H1 (cell line): ENCODE data around the gene ZNF777. TPM values are rescaled to one million over a fixed set of nuclear protein-coding genes. Genes with fewer than 3 reads are reported as not detected.

Source experiments
- CTCF ChIA-PET: fragments of 300-600 bp; sonication (Branson Sonifier 250); formaldehyde crosslinking; loops from one replicate; lab custom pipeline; 2021; ENCODE audit not compliant: partially characterized antibody; lab: Charles Lee
- POLR2A ChIA-PET: fragments of 300-600 bp; sonication (Branson Sonifier 250); formaldehyde crosslinking; loops from one replicate; lab custom pipeline; 2021; ENCODE audit warnings: inconsistent platforms; ENCODE audit not compliant: partially characterized antibody; lab: Charles Lee
- DNase-seq, 2 experiments: peaks; one replicate each; pipeline versions ENCODE4 v3.0.0 to v3.0.0-alpha.2; 2010 to 2022; ENCODE audit warnings: low spot score in 2 of 2, low read depth in 1 of 2, mixed read lengths in 1 of 2
- FAIRE-seq: peaks from 2 replicates; lab custom pipeline; 2011; peaks lifted over from hg19 to GRCh38; lab: Jason Lieb, UNC
- H2AFZ ChIP-seq: 2 replicates; pipeline ENCODE4 v1.8.1; 2012; ENCODE audit warnings: low read length, inconsistent platforms
- H2AK5ac ChIP-seq: 2 replicates; pipeline ENCODE4 v1.6.1; 2013; ENCODE audit warnings: low read depth, low read length
- H2BK120ac ChIP-seq: replicated peaks from 2 replicates; pipeline ENCODE3; 2013; ENCODE audit warnings: low read depth, low read length, inconsistent platforms
- H2BK12ac ChIP-seq: 2 replicates; pipeline ENCODE4 v1.6.1; 2013; ENCODE audit warnings: low read depth, low read length
- H2BK15ac ChIP-seq: 2 replicates; pipeline ENCODE4 v1.6.1; 2013; ENCODE audit warnings: low read length
- H2BK20ac ChIP-seq: 2 replicates; pipeline ENCODE4 v1.6.1; 2013; ENCODE audit warnings: low read length
- H2BK5ac ChIP-seq: 2 replicates; pipeline ENCODE4 v1.6.1; 2013; ENCODE audit warnings: low read depth, low read length
- H3K14ac ChIP-seq: 2 replicates; pipeline ENCODE4 v1.6.1; 2013; ENCODE audit warnings: inconsistent platforms; ENCODE audit not compliant: insufficient read length
- H3K18ac ChIP-seq: 2 replicates; pipeline ENCODE4 v1.6.1; 2013; ENCODE audit warnings: low read length; ENCODE audit errors: extremely low read depth
- H3K23ac ChIP-seq: 2 replicates; pipeline ENCODE4 v1.6.1; 2013; ENCODE audit warnings: inconsistent platforms; ENCODE audit not compliant: insufficient read length
- H3K23me2 ChIP-seq: 2 replicates; pipeline ENCODE4 v1.6.1; 2013; ENCODE audit warnings: low read depth, low read length
- H3K27ac ChIP-seq: 2 replicates; pipeline ENCODE4 v1.6.1; 2011; ENCODE audit warnings: low read depth, low read length, inconsistent platforms
- H3K27me3 ChIP-seq, 4 experiments: replicated peaks in 1 of 4; 1 replicate in 1 of 4; 2 replicates in 3 of 4; pipeline versions ENCODE4 v1.6.1 to v1.8.1; 2011 to 2013; ENCODE audit warnings: low read length in 3 of 4, mild to moderate bottlenecking in 3 of 4, inconsistent platforms in 2 of 4, mixed read lengths in 2 of 4, moderate library complexity in 1 of 4; ENCODE audit not compliant: control insufficient read depth in 3 of 4, insufficient read depth in 3 of 4; ENCODE audit errors: extremely low read depth in 1 of 4
- H3K36me3 ChIP-seq, 4 experiments: 2 replicates each; pipeline versions ENCODE4 v1.6.1 to v1.8.1; 2011 to 2013; ENCODE audit warnings: mild to moderate bottlenecking in 4 of 4, low read length in 3 of 4, moderate library complexity in 2 of 4, control low read depth in 1 of 4, inconsistent platforms in 1 of 4; ENCODE audit not compliant: insufficient read depth in 4 of 4, control insufficient read depth in 2 of 4
- H3K4ac ChIP-seq: replicated peaks from 2 replicates; pipeline ENCODE3; 2013; ENCODE audit warnings: low read length, low read depth, mixed read lengths, inconsistent platforms; ENCODE audit not compliant: insufficient read length
- H3K4me1 ChIP-seq, 4 experiments: replicated peaks in 1 of 4; 1 replicate in 1 of 4; 2 replicates in 3 of 4; pipeline versions ENCODE4 v1.6.1 to v1.8.1; 2011 to 2013; ENCODE audit warnings: low read length in 3 of 4, inconsistent platforms in 2 of 4, mixed read lengths in 1 of 4; ENCODE audit not compliant: insufficient read depth in 4 of 4, control insufficient read depth in 3 of 4
- H3K4me2 ChIP-seq, 2 experiments: 2 replicates each; pipeline versions ENCODE4 v1.6.1 to v1.8.1; 2011 to 2013; ENCODE audit warnings: low read depth in 2 of 2, low read length in 2 of 2, control low read depth in 1 of 2, inconsistent platforms in 1 of 2, mild to moderate bottlenecking in 1 of 2; ENCODE audit not compliant: insufficient read depth in 1 of 2
- H3K4me3 ChIP-seq, 4 experiments: fragments of 200-600, 300-600 bp in 1 of 4; sonication (generic), shearing (Covaris generic), sonication (Bioruptor Twin) in 1 of 4; 2 replicates each; pipeline versions ENCODE4 v1.5.1 to v1.8.1; 2011 to 2016; ENCODE audit warnings: low read length in 4 of 4, low read depth in 3 of 4, control low read depth in 2 of 4, inconsistent platforms in 2 of 4, mild to moderate bottlenecking in 2 of 4, mixed read lengths in 1 of 4, moderate library complexity in 1 of 4; ENCODE audit not compliant: insufficient read depth in 2 of 4; ENCODE audit errors: extremely low read depth in 1 of 4
- H3K56ac ChIP-seq: replicated peaks from 2 replicates; pipeline ENCODE3; 2013; ENCODE audit warnings: low read depth, mild to moderate bottlenecking, mixed read lengths, low read length, inconsistent platforms; ENCODE audit not compliant: insufficient read length
- H3K79me1 ChIP-seq: 2 replicates; pipeline ENCODE4 v1.6.1; 2013; ENCODE audit warnings: low read depth, low read length, control low read depth
- H3K79me2 ChIP-seq, 2 experiments: 2 replicates each; pipeline versions ENCODE4 v1.6.1 to v1.8.1; 2012 to 2013; ENCODE audit warnings: low read length in 2 of 2, mild to moderate bottlenecking in 2 of 2, inconsistent platforms in 1 of 2; ENCODE audit not compliant: insufficient read depth in 2 of 2, control insufficient read depth in 1 of 2
- H3K9ac ChIP-seq, 4 experiments: replicated peaks in 1 of 4; 1 replicate in 1 of 4; 2 replicates in 3 of 4; pipeline versions ENCODE4 v1.6.1 to v1.8.1; 2011 to 2013; ENCODE audit warnings: low read depth in 3 of 4, low read length in 3 of 4, control low read depth in 2 of 4, mild to moderate bottlenecking in 2 of 4, moderate library complexity in 2 of 4, inconsistent platforms in 1 of 4; ENCODE audit errors: extremely low read depth in 1 of 4
- H3K9me3 ChIP-seq, 2 experiments: 2 replicates each; pipeline versions ENCODE4 v1.6.1 to v1.8.1; 2012 to 2013; ENCODE audit warnings: mild to moderate bottlenecking in 2 of 2, moderate library complexity in 2 of 2, control low read depth in 1 of 2, inconsistent platforms in 1 of 2, low read depth in 1 of 2, low read length in 1 of 2, mixed read lengths in 1 of 2; ENCODE audit not compliant: insufficient read depth in 2 of 2
- H4K20me1 ChIP-seq, 2 experiments: replicated peaks in 1 of 2; 2 replicates each; pipeline versions ENCODE3 to v1.8.1; 2011 to 2013; ENCODE audit warnings: inconsistent platforms in 2 of 2, low read length in 2 of 2, mild to moderate bottlenecking in 1 of 2; ENCODE audit not compliant: insufficient read depth in 2 of 2, control insufficient read depth in 1 of 2
- H4K5ac ChIP-seq: 2 replicates; pipeline ENCODE4 v1.6.1; 2013; ENCODE audit warnings: low read length, low read depth, mixed read lengths, inconsistent platforms; ENCODE audit not compliant: insufficient read length
- H4K8ac ChIP-seq: 2 replicates; pipeline ENCODE4 v1.8.0; 2013; ENCODE audit warnings: mild to moderate bottlenecking, moderate library complexity, low read length, inconsistent platforms; ENCODE audit not compliant: insufficient read depth; ENCODE audit errors: extremely low read depth
- H4K91ac ChIP-seq: replicated peaks from 2 replicates; pipeline ENCODE3; 2013; ENCODE audit warnings: low read length, mixed read lengths, inconsistent platforms; ENCODE audit not compliant: insufficient read length
- CEBPB ChIP-seq: IDR thresholded peaks from 2 replicates; pipeline ENCODE4 v1.6.1; 2012; ENCODE audit warnings: low read depth, low read length
- CTCF ChIP-seq, 3 experiments: IDR thresholded peaks; 1 replicate in 2 of 3; 2 replicates in 1 of 3; pipeline versions ENCODE4 v1.5.1 to v1.6.1; 2011; ENCODE audit warnings: low read length in 3 of 3, mild to moderate bottlenecking in 3 of 3, inconsistent platforms in 2 of 3, low read depth in 1 of 3, moderate library complexity in 1 of 3; ENCODE audit not compliant: insufficient read depth in 1 of 3; ENCODE audit errors: control extremely low read depth in 1 of 3
- KDM4A ChIP-seq: IDR thresholded peaks from one replicate; pipeline ENCODE4 v1.7.1; 2012; ENCODE audit warnings: low read depth, mild to moderate bottlenecking, moderate library complexity, low read length, inconsistent platforms; ENCODE audit not compliant: severe bottlenecking
- KDM5A ChIP-seq: fragments of 200-600 bp; IDR thresholded peaks from 2 replicates; pipeline ENCODE4 v1.7.1; 2012; ENCODE audit warnings: mild to moderate bottlenecking, low read length, inconsistent platforms, mixed read lengths
- RNF2 ChIP-seq: fragments of 200-900, 300-1000 bp; sonication (generic); IDR thresholded peaks from 2 replicates; pipeline ENCODE4 v1.7.1; 2016; ENCODE audit warnings: borderline replicate concordance, low read depth, mild to moderate bottlenecking, antibody characterized with exemption, low read length; ENCODE audit not compliant: poor library complexity, severe bottlenecking; ENCODE audit errors: missing control alignments
- SIN3A ChIP-seq, 2 experiments: IDR thresholded peaks in 1 of 2; conservative IDR thresholded peaks in 1 of 2; 2 replicates each; pipeline ENCODE4 v1.6.1; 2011 to 2012; ENCODE audit warnings: low read length in 2 of 2, improper control_type of control experiment in 1 of 2, low read depth in 1 of 2, mild to moderate bottlenecking in 1 of 2
- TBP ChIP-seq: IDR thresholded peaks from 2 replicates; pipeline ENCODE4 v1.6.1; 2011; ENCODE audit warnings: low read depth, low read length, improper control_type of control experiment
- WGBS, 2 experiments: shearing (Covaris generic) in 1 of 2; methylation state at CpG; one replicate each; pipeline versions ENCODE4 v1.1.6 to v1.1.7; 2013 to 2015; ENCODE audit warnings: low lambda C conversion rate in 2 of 2, mixed read lengths in 2 of 2, inconsistent platforms in 1 of 2, low coverage in 1 of 2, missing lambda C conversion rate in 1 of 2; ENCODE audit not compliant: insufficient replicate concordance in 2 of 2, insufficient coverage in 1 of 2, insufficient read length in 1 of 2; ENCODE audit errors: extremely low coverage in 1 of 2, missing lambda C conversion rate in 1 of 2; 5-methylcytosine and 5-hydroxymethylcytosine counted together
- polyA plus RNA-seq, 7 experiments: library from polyadenylated mRNA; depleted of rRNA in 3 of 7; stranded (reverse) in 5 of 7; unstranded in 2 of 7; fragments of >200 nt in 5 of 7; fragments of 200-250 nt in 2 of 7; gene quantifications; 1 replicate in 5 of 7; 2 replicates in 1 of 7; 4 replicates in 1 of 7; pipeline versions ENCODE4 v1.2.1 to v1.2.3, GENCODE V29; 2011 to 2013; ENCODE audit warnings: missing spikeins in 2 of 7, mixed read lengths in 2 of 7
- total RNA-seq: library from RNA; stranded (reverse); fragmentation: NEBNext Ultra II Directional; extraction: Animal tissue kit (Norgen Biotek cat#: 25700); gene quantifications from 2 replicates; pipeline ENCODE4 v1.2.1, GENCODE V29; 2021

ZNF777 gene
- total and polyA plus RNA-seq, 2 of the 8 experiments (the other 6 are each of a cell fraction or from before 2014, with no cell fraction given) = 8.0 to 10.1 TPM

GRCh38 chr7:149436358-149436757 is 24.5 kb downstream of the ZNF777 start:
- Histone ChIP-seq H3K14ac (no peak overlapping the region), H2BK20ac (no peak overlapping the region), H4K8ac (no peak overlapping the region), H3K79me2 (no peaks in the 10 kb centered on the region), H4K91ac (no peak overlapping the region), H3K4ac (no peak overlapping the region), H3K23me2 (no peaks in the 10 kb centered on the region), H2BK15ac (no peak overlapping the region), H3K23ac (no peak overlapping the region), H3K27me3 (no peaks in the 10 kb centered on the region), H3K9me3 (no peaks in the 10 kb centered on the region), H2BK12ac (no peak overlapping the region), H4K5ac (no peak overlapping the region), H3K18ac (no peak overlapping the region), H3K56ac (no peak overlapping the region), H2AK5ac (no peak overlapping the region), H3K4me2 (no peak overlapping the region), H3K36me3 (peaks cover 0 to 16% (median 0%) of the 10 kb centered on the region in 4 experiments; a peak in 3 of 8 replicates), H3K4me3 (no peak overlapping the region), H3K4me1 (no peaks in the 10 kb centered on the region), H3K27ac (no peak overlapping the region), H2BK5ac (no peak overlapping the region), H2AFZ (no peak overlapping the region), H3K9ac (no peak overlapping the region), H2BK120ac (no peak overlapping the region), H3K79me1 (no peaks in the 10 kb centered on the region), H4K20me1 (peaks cover 0 to 2% of the 10 kb centered on the region in 2 experiments)
- WGBS, 2 experiments = 94% methylated on average over 14 of the region's 15 CpGs; no CpG with 5 or more reads in 1 of the 2 experiments
- DNase-seq = no peak
- FAIRE-seq = no peak
- no peak for TF ChIP-seq TBP
- TF ChIP-seq CEBPB = no peak
- TF ChIP-seq SIN3A (conservative IDR thresholded peaks at IDR 0.05 in 1 of 2, IDR thresholded peaks at IDR 0.05 in 1 of 2; ENCODE audit: low read depth in 1 of 2, low read length in 2 of 2) = no peak
- TF ChIP-seq KDM5A = no peak
- no peak for TF ChIP-seq RNF2
- TF ChIP-seq CTCF (IDR thresholded peaks at IDR 0.05; ENCODE audit: control extremely low read depth in 1 of 3, insufficient read depth in 1 of 3, low read depth in 1 of 3, low read length in 3 of 3) = no peak
- no peak for TF ChIP-seq KDM4A
- ChIA-PET CTCF (interaction anchor here (0.6 to 1.5 kb wide), 4 partner anchors 9 to 186 kb away, joined by 3 to 5 read pairs (median 3); partner anchors contain the start of gene ZNF777), POLR2A (no interaction called here)
